Measurements from ENCODE around the gene SLC35G1.
A peak's percentile ranks its signal among the peaks of the same experiment; 100 is the strongest.

DNA sequence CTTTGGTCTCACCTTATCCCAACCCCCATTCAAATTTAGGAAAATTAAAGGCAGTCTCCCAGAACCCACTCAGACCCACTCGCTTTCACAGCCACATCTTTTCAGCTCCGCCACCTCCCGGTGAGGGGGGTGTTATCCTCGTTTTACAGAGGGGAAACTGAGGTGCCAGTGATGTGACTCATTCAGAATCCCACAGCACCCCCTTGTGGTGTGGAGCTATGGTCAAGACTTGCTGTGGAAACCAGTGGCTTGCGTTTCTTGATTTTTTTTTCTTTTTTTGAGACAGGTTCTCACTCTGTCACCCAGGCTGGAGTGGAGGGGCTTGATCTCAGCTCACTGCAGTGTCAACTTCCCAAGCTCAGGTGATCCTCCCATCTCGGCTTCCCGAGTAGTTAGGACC, 27.6 kb downstream of the SLC35G1 start:
- TF ChIP-seq, protein P1, sequence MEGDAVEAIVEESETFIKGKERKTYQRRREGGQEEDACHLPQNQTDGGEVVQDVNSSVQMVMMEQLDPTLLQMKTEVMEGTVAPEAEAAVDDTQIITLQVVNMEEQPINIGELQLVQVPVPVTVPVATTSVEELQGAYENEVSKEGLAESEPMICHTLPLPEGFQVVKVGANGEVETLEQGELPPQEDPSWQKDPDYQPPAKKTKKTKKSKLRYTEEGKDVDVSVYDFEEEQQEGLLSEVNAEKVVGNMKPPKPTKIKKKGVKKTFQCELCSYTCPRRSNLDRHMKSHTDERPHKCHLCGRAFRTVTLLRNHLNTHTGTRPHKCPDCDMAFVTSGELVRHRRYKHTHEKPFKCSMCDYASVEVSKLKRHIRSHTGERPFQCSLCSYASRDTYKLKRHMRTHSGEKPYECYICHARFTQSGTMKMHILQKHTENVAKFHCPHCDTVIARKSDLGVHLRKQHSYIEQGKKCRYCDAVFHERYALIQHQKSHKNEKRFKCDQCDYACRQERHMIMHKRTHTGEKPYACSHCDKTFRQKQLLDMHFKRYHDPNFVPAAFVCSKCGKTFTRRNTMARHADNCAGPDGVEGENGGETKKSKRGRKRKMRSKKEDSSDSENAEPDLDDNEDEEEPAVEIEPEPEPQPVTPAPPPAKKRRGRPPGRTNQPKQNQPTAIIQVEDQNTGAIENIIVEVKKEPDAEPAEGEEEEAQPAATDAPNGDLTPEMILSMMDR (IDR thresholded peaks at IDR 0.05): peak in 4 of 6 experiments; percentile 21 to 32 (median 26)
- no peak for TF ChIP-seq POLR2A (IDR thresholded peaks at IDR 0.05)
